GM19025 (cell line): ENCODE measurements around the gene GALNT15.

Experiments
- ATAC-seq: cut with Tn5 transposase; IDR thresholded peaks from one replicate; pipeline ENCODE4 v1.9.1; 2021; ENCODE audit warnings: mild to moderate bottlenecking, low read depth, moderate library complexity; ENCODE audit not compliant: unreplicated experiment

Gene GALNT15, protein sequence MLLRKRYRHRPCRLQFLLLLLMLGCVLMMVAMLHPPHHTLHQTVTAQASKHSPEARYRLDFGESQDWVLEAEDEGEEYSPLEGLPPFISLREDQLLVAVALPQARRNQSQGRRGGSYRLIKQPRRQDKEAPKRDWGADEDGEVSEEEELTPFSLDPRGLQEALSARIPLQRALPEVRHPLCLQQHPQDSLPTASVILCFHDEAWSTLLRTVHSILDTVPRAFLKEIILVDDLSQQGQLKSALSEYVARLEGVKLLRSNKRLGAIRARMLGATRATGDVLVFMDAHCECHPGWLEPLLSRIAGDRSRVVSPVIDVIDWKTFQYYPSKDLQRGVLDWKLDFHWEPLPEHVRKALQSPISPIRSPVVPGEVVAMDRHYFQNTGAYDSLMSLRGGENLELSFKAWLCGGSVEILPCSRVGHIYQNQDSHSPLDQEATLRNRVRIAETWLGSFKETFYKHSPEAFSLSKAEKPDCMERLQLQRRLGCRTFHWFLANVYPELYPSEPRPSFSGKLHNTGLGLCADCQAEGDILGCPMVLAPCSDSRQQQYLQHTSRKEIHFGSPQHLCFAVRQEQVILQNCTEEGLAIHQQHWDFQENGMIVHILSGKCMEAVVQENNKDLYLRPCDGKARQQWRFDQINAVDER

GRCh38 chr3:16174389-16174788 lies at the start of gene GALNT15:
GALNT15 (plus strand) TSS chr3:16174680; CDS start chr3:16175152, 472 bp downstream.
- no peak for ATAC-seq

- ATAC-seq: no peak
Measured at GRCh38 chr3:16126634-16127033, 47.8 kb upstream of the GALNT15 start.

- no peak for ATAC-seq
Measured at GRCh38 chr3:16127249-16127648, 47.2 kb upstream of the GALNT15 start.

DNA sequence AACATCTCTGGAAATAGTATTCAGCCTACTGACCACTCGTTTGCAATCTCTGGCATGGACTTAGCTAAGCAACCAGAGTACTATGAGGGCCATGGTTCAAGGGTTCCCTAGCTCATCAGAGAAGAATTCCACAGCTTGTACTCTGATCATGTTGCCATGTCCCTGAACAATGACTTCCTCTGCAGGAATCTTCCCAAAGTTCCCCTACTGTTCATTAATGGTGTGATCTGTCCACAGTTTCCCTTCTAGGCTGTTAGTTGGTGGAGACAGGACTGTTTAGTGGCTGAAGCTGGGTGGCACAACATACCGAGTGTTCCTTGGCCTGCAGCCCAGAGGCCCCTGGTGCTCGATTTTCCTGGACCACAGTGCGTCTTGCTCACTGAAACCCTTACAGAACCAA lies 44.4 kb upstream of the GALNT15 start:
- no peak for ATAC-seq

GRCh38 chr3:16132190-16132589 lies 42.3 kb upstream of the GALNT15 start:
- no peak for ATAC-seq

DNA sequence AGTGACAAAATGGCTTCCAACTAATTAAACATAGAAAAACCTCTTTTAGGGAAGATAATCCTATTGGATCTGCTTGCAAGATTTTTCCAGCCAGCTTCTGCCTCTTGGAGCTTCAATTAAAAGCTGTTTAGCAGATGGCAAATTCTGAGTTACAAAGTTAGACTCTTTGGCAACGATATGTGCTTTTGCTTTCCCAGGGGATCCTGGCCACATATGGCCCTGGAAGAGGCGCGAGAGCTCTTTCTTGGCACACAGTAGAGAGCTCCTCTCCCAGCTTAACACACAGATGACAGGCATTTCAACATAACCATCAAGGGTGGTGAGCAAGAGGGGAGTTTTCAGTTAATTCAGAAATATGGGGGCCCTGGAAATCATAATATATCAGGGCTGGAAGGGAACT lies 41.6 kb upstream of the GALNT15 start:
- ATAC-seq: no peak

DNA sequence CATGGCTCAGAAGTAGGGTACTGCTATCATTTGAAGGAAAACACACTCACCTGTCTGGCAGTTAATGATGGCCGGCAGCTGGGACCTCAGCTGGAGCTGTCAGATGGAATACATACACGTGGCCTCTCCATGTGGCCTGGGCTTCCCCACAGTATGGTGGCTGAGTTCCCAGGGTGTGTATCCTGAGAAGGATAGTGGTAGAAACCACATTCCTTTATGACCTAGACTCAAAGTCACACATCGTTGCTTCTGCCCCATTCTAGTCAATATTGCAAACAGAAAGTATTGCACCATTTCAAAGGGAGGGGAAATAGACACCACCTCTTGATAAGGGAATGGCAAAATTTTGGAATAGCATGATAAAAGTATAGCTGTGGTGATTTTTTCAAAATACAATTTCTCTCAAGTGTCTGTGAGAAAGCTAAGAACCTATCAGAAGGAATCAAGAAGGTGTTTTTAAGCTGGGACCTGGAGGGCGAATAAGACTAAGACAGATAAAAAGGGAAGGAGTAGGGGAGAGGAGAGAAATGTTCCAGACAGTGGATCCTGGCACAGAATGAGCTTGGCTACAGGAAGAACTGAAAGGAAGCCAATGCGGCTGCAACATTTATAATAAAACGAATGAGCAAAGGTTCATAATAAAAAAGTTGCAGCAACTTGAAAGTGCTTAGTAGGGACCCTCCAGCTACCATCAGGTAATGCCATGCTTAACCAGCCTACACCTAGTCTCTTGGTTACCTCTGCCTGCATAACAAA lies 40.1 kb upstream of the GALNT15 start:
- ATAC-seq: no peak

DNA sequence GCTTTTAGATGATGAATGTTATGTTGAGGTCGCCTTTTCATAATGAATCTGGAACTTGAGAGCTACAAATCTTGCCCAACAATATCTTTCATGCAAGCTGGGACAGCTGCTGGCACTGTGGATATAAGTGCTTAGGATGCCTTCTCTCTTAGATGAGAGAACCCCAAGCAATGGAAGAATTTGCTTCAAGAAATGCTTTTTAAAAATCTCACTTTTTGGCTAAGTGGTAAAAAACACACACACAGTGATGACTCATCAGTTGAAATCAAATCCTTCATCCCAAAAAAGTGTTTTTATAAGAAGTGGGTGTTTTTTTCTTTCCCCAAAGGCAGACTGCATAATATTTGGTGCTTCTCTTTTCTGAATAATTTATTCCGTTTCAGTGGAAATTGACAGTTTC lies 38.4 kb upstream of the GALNT15 start:
- no peak for ATAC-seq

DNA sequence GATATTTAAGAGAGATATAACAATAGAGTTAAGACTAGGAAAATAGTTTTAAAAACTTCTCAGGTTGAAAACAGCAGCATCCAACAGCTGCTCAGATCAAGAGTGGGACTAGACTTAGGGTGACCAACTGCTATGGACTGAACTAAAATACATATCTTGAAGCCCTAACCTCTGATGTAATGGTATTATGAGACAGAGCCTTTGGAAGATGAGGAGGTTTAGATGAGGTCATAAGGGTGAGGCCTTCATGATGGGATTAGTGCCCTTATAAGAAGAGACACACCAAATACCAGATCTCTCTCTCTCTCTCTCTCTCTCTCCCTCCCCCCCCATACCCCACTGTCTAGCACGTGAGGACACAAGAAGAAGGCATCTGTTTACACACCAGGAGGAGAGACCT lies 37.4 kb upstream of the GALNT15 start:
- ATAC-seq: no peak

GRCh38 chr3:16137977-16138376 lies 36.5 kb upstream of the GALNT15 start:
- ATAC-seq: no peak

- ATAC-seq: no peak
Measured at GRCh38 chr3:16140116-16140893, 34.2 kb upstream of the GALNT15 start.

DNA sequence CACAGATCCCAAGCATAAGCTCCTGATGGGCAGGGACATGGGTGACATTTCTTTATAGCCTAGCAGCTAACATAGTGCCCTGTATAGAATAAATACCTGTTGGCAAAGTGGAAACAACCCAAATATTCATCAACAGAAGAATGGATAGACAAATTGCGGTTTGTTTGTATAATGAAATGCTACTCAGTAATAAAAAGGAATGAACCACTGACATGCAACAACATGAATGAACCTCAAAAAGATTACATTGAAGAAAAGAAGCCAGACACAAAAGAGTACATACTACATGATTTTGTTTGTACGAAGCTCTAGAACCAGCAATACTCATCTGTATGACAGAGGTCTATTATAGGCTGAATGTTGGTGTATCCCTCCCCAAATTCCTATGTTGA lies 33.6 kb upstream of the GALNT15 start:
- no peak for ATAC-seq

DNA sequence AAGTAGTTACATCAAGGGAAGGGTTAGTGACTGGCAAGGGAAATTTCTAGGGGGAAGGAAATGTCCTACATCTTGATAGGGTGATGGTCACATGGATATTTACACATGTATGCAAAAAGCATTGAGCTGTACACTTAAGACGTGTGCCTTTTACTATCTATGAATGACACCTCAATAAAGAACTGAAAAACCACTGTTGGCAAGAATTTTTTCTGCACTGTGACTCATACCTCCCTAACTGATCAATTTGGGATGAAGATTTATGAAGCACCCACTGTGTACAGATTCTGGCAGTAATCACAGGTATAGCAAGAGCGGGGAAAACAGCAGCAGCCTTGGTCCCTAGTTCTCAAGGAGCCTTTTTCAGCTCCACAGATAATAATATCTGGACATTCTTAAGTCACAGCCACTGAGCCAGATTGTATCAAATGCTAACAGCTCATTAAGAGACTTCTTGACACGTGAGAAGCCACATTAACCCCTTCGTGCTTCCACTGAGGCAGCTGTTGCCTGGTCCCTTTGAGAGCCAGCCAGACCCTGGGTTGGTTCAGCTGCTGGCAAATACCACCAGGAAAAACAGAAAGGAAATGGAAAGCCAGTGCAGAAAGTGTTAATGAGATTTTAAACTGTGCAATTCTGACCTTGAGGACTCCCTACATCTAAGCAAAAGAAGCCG lies 32.0 kb upstream of the GALNT15 start:
- no peak for ATAC-seq

DNA sequence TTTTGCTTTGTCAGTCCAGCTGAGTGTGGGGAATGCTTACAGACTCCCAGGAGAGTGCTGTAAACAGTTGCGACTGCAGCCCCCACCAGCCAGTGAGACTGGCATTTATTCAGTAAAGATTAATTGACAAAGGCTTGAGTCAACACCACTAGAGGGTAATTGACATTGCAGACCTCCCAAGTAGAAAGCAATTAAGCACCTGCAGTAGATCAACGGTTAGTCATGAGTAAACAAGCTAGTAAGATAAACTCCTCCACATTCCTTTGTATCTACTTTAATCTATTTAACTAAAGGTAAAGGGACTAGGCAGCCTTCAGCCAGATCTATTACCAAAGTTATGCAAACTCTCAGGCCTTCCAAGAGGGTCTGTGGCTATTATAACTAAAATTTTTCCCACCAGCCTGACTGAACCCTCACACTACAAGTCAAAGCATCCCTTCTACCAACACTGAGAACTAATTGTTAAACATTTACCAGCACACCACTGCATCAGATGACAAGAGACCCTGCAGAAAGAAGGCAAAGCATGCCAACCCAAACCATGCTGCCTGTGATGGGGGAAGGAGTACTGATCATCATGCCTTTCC lies 30.5 kb upstream of the GALNT15 start:
- ATAC-seq: no peak

GRCh38 chr3:16145176-16145575 lies 29.3 kb upstream of the GALNT15 start:
- no peak for ATAC-seq

GRCh38 chr3:16146015-16146730 lies 28.3 kb upstream of the GALNT15 start:
- ATAC-seq: peak; percentile 62

GRCh38 chr3:16147220-16147994 lies 27.1 kb upstream of the GALNT15 start:
- ATAC-seq: no peak

DNA sequence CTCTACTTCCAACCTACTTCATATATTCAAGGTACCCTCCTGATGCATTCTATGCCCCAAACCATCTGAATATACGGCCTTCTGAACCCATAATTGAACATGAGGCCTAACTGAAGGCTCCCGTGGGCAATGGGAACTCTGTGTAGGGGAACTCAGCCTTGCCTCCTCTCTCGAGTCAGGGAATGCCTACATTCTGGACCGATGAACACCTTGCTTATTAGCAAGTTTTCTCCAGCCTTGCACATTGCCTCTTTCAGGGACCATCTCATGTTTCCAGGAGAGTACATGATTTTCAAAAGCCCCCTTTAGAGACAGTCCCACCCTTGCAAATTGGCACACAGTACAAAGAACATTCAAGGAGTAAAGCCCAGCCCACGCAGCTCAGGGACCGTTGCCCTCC lies 26.3 kb upstream of the GALNT15 start:
- ATAC-seq: no peak
